HFFc6 (cell line): ENCODE measurements around the gene PADI6. TPM values are rescaled to one million over a fixed set of nuclear protein-coding genes. Genes with fewer than 3 reads are reported as not detected.

Experiments used
- DNase-seq: peaks from one replicate; pipeline ENCODE4 v3.0.0-alpha.2; 2018
- H3K27ac Mint-ChIP-seq: 2 replicates; pipeline ENCODE4 v1.8.0; 2020; ENCODE audit warnings: mild to moderate bottlenecking, mixed read lengths
- H3K27me3 Mint-ChIP-seq: 2 replicates; pipeline ENCODE4 v1.8.0; 2021; ENCODE audit warnings: mild to moderate bottlenecking, moderate library complexity, mixed read lengths; ENCODE audit not compliant: insufficient read depth
- H3K36me3 Mint-ChIP-seq: 2 replicates; pipeline ENCODE4 v1.8.0; 2021; ENCODE audit warnings: low read depth, mixed read lengths
- H3K4me1 Mint-ChIP-seq: 2 replicates; pipeline ENCODE4 v1.8.0; 2020; ENCODE audit warnings: low read depth, mixed read lengths
- H3K4me3 Mint-ChIP-seq: 2 replicates; pipeline ENCODE4 v1.8.0; 2020; ENCODE audit warnings: mild to moderate bottlenecking, moderate library complexity, mixed read lengths
- H3K9me3 Mint-ChIP-seq: 2 replicates; pipeline ENCODE4 v1.8.0; 2020; ENCODE audit warnings: mild to moderate bottlenecking, mixed read lengths
- CTCF ChIP-seq: fragments of 200-600 bp; sonication (generic); IDR thresholded peaks from 2 replicates; pipeline ENCODE4 v1.5.0; 2021; ENCODE audit warnings: antibody characterized with exemption, mild to moderate bottlenecking
- total RNA-seq, 6 experiments: library from RNA; stranded (reverse); fragmentation: NEBNext Ultra II Directional; extraction: Animal tissue kit (Norgen Biotek cat#: 25700); gene quantifications; 2 replicates in 1 of 6; 3 replicates in 5 of 6; pipeline ENCODE4 v1.2.3, GENCODE V29; 2021

PADI6 gene
- total RNA-seq, 6 experiments from 2014 or later: not detected

DNA sequence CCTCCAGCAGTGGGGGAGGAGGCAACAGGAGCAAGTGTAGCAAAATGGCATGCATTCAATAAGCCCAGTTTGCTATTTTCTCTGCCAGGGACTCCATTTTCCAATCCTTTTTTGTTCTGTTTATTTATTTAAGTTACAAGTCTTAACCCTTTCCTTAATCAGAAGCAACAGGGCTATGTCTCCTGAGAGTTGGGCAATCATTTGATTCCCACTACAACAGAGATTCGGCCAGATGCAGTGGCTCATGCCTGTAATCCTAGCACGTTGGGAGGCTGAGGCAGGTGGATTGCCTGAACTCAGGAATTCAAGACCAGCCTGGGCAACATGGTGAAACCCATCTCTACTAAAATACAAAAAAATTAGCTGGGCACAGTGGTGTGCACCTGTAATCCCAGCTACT lies 42.0 kb downstream of the PADI6 start:
- H3K27ac Mint-ChIP-seq: no peak overlapping the region
- H3K27me3 Mint-ChIP-seq: peaks cover 2% of the 10 kb centered on the region; the same call in 1 of the 2 replicates

GRCh38 chr1:17416389-17416788 lies 44.4 kb downstream of the PADI6 start:
- Mint-ChIP-seq H3K27ac (no peak overlapping the region; the same call in 1 of the 2 replicates), H3K36me3 (peaks cover 46% of the 10 kb centered on the region), H3K27me3 (peaks cover 2% of the 10 kb centered on the region; the same call in 1 of the 2 replicates), H3K4me3 (no peak overlapping the region), H3K4me1 (peaks cover 5% of the 10 kb centered on the region; the same call in 1 of the 2 replicates), H3K9me3 (no peaks in the 10 kb centered on the region)
- TF ChIP-seq CTCF: no peak
- DNase-seq: no peak

More for the DNA sequence above, 42.0 kb downstream of the PADI6 start:
- no peak overlapping the region for H3K4me3 Mint-ChIP-seq
- no peaks in the 10 kb centered on the region for H3K9me3 Mint-ChIP-seq
- peaks cover 50% of the 10 kb centered on the region for H3K36me3 Mint-ChIP-seq
- no peak for TF ChIP-seq CTCF
- no peaks in the 10 kb centered on the region for H3K4me1 Mint-ChIP-seq
- no peak for DNase-seq

GRCh38 chr1:17419626-17420328 lies 47.8 kb downstream of the PADI6 start:
- peak; percentile 20 for DNase-seq
- peaks cover 3% of the 10 kb centered on the region; the same call in 1 of the 2 replicates for H3K27me3 Mint-ChIP-seq
- H3K4me3 Mint-ChIP-seq: no peak overlapping the region
- H3K36me3 Mint-ChIP-seq: peaks cover 51% of the 10 kb centered on the region
- peaks cover 21% of the 10 kb centered on the region for H3K4me1 Mint-ChIP-seq
- TF ChIP-seq CTCF: peak; percentile 99
- no peaks in the 10 kb centered on the region for H3K9me3 Mint-ChIP-seq
- peak overlapping the region; percentile 40 for H3K27ac Mint-ChIP-seq

- DNase-seq: no peak
- TF ChIP-seq CTCF: no peak
- Mint-ChIP-seq H3K4me3 (no peak overlapping the region), H3K27ac (no peak overlapping the region), H3K4me1 (peaks cover 21% of the 10 kb centered on the region), H3K36me3 (peaks cover 54% of the 10 kb centered on the region), H3K9me3 (no peaks in the 10 kb centered on the region), H3K27me3 (peaks cover 3% of the 10 kb centered on the region; the same call in 1 of the 2 replicates)
Measured at GRCh38 chr1:17420391-17420918, 48.5 kb downstream of the PADI6 start.

GRCh38 chr1:17422461-17422860 lies 50.5 kb downstream of the PADI6 start:
- Mint-ChIP-seq H3K4me1 (peaks cover 21% of the 10 kb centered on the region), H3K27me3 (peaks cover 1% of the 10 kb centered on the region), H3K36me3 (peaks cover 48% of the 10 kb centered on the region), H3K9me3 (no peaks in the 10 kb centered on the region), H3K27ac (no peak overlapping the region), H3K4me3 (no peak overlapping the region)
- TF ChIP-seq CTCF: no peak
- DNase-seq: no peak
